HepG2 (cell line): Measurements from ENCODE around the gene UTP4. TPM values are rescaled to one million over a fixed set of nuclear protein-coding genes. Genes with fewer than 3 reads are reported as not detected.

Experiments
- IRF2 ChIP-seq: IDR thresholded peaks from 2 replicates; pipeline ENCODE4 v1.6.1; 2018; ENCODE audit warnings: missing genetic modification reagents, missing compliant biosample characterization
- KAT2B ChIP-seq: fragments of 150-350 bp; IDR thresholded peaks from 2 replicates; pipeline ENCODE4 v1.6.1; 2014; ENCODE audit warnings: low read depth, low read length, borderline replicate concordance
- LCORL ChIP-seq, 2 experiments: fragments of 450-650 bp in 1 of 2; sonication (generic) in 1 of 2; formaldehyde crosslinking in 1 of 2; IDR thresholded peaks; 2 replicates each; pipeline versions ENCODE4 v1.5.0 to v1.6.1; 2017 to 2020; ENCODE audit warnings: antibody characterized with exemption in 1 of 2, missing genetic modification reagents in 1 of 2
- MTF1 ChIP-seq: sonication (generic); formaldehyde crosslinking; IDR thresholded peaks from 2 replicates; pipeline ENCODE4 v1.5.0; 2020; ENCODE audit warnings: missing genetic modification reagents
- PHF5A ChIP-seq: IDR thresholded peaks from one replicate; pipeline ENCODE4 v1.6.1; 2018; ENCODE audit warnings: low read depth, missing genetic modification reagents; ENCODE audit not compliant: unreplicated experiment
- RBAK ChIP-seq: sonication (generic); formaldehyde crosslinking; IDR thresholded peaks from 2 replicates; pipeline ENCODE4 v1.5.1; 2020; ENCODE audit warnings: mild to moderate bottlenecking, missing genetic modification reagents
- RBFOX2 ChIP-seq: fragments of 200-400 bp; formaldehyde crosslinking; IDR thresholded peaks from 2 replicates; pipeline ENCODE4 v1.6.1; 2017; ENCODE audit warnings: low read depth, mild to moderate bottlenecking, low read length
- SMYD3 ChIP-seq: sonication (generic); formaldehyde crosslinking; IDR thresholded peaks from 2 replicates; pipeline ENCODE4 v1.8.1; 2023; ENCODE audit warnings: mild to moderate bottlenecking, missing genetic modification reagents
- SNRNP70 ChIP-seq: fragments of 200-400 bp; formaldehyde crosslinking; IDR thresholded peaks from 2 replicates; pipeline ENCODE4 v1.6.1; 2017; ENCODE audit warnings: mild to moderate bottlenecking, low read depth, low read length, moderate library complexity
- SRSF1 ChIP-seq: fragments of 200-400 bp; formaldehyde crosslinking; optimal IDR thresholded peaks from 2 replicates; pipeline ENCODE3; 2017; ENCODE audit warnings: mild to moderate bottlenecking, low read depth, low read length, moderate library complexity
- ZC3H4 ChIP-seq: sonication (generic); formaldehyde crosslinking; IDR thresholded peaks from 2 replicates; pipeline ENCODE4 v1.4.0; 2020; ENCODE audit warnings: missing genetic modification reagents, borderline replicate concordance
- ZNF10 ChIP-seq: sonication (generic); formaldehyde crosslinking; IDR thresholded peaks from 2 replicates; pipeline ENCODE4 v1.4.0; 2020; ENCODE audit warnings: mild to moderate bottlenecking, low read depth, missing genetic modification reagents, borderline replicate concordance
- ZNF335 ChIP-seq: sonication (generic); formaldehyde crosslinking; IDR thresholded peaks from 2 replicates; pipeline ENCODE4 v1.4.0; 2020; ENCODE audit warnings: missing genetic modification reagents
- ZNF382 ChIP-seq: sonication (generic); formaldehyde crosslinking; IDR thresholded peaks from 2 replicates; pipeline ENCODE4 v1.5.0; 2020; ENCODE audit warnings: missing genetic modification reagents, mild to moderate bottlenecking, borderline replicate concordance
- ZNF501 ChIP-seq: sonication (generic); formaldehyde crosslinking; IDR thresholded peaks from 2 replicates; pipeline ENCODE4 v1.5.1; 2020; ENCODE audit warnings: mild to moderate bottlenecking, moderate library complexity, missing genetic modification reagents
- ZNF557 ChIP-seq: sonication (generic); formaldehyde crosslinking; IDR thresholded peaks from 2 replicates; pipeline ENCODE4 v1.4.0; 2020; ENCODE audit warnings: missing genetic modification reagents
- ZNF619 ChIP-seq: sonication (generic); formaldehyde crosslinking; IDR thresholded peaks from 2 replicates; pipeline ENCODE4 v1.4.0; 2020; ENCODE audit warnings: mild to moderate bottlenecking, missing genetic modification reagents
- ZNF670 ChIP-seq: sonication (generic); formaldehyde crosslinking; IDR thresholded peaks from 2 replicates; pipeline ENCODE4 v1.8.0; 2022; ENCODE audit warnings: mild to moderate bottlenecking, missing genetic modification reagents, borderline replicate concordance
- polyA plus RNA-seq, 8 experiments: library from polyadenylated mRNA; depleted of rRNA in 3 of 8; stranded (reverse) in 7 of 8; unstranded in 1 of 8; fragments of >200 nt; fragmentation: Illumina TruSeq in 4 of 8; extraction: Trizol in 4 of 8; gene quantifications; 2 replicates each; pipeline versions ENCODE4 v1.2.1 to v1.2.3, GENCODE V29; 2011 to 2016; ENCODE audit warnings: low read depth in 4 of 8, missing spikeins in 1 of 8, mixed read lengths in 1 of 8; ENCODE audit not compliant: insufficient read depth in 1 of 8
- total RNA-seq, 5 experiments: library from RNA; depleted of rRNA; stranded (reverse); fragments of >200 nt; fragmentation: Illumina TruSeq; extraction: Trizol; gene quantifications; 2 replicates each; pipeline ENCODE4 v1.2.3, GENCODE V29; 2016; ENCODE audit warnings: low read depth in 1 of 5
- TF ChIP-seq, protein P1 (sequence below): sonication (generic); formaldehyde crosslinking; conservative IDR thresholded peaks from 2 replicates; pipeline ENCODE4 v1.8.0; 2022; ENCODE audit warnings: mild to moderate bottlenecking, moderate library complexity, missing genetic modification reagents
- TF ChIP-seq, protein P2 (sequence below): sonication (generic); formaldehyde crosslinking; IDR thresholded peaks from 2 replicates; pipeline ENCODE4 v1.4.0; 2020; ENCODE audit warnings: missing genetic modification reagents, borderline replicate concordance
- TF ChIP-seq, protein P3 (sequence below): sonication (generic); formaldehyde crosslinking; IDR thresholded peaks from 2 replicates; pipeline ENCODE4 v1.5.0; 2020; ENCODE audit warnings: missing genetic modification reagents
- TF ChIP-seq, protein P4 (sequence below): IDR thresholded peaks from 2 replicates; pipeline ENCODE4 v1.6.1; 2012; ENCODE audit warnings: low read depth, low read length, improper control_type of control experiment
- TF ChIP-seq, protein P5 (sequence below): sonication (generic); formaldehyde crosslinking; IDR thresholded peaks from 2 replicates; pipeline ENCODE4 v1.8.0; 2023; ENCODE audit warnings: mild to moderate bottlenecking, missing genetic modification reagents

UTP4 gene
- total and polyA plus RNA-seq, 2 of the 13 experiments (the other 11 are each of a cell fraction or from before 2014, with no cell fraction given), result 30.0 to 85.8 TPM

DNA sequence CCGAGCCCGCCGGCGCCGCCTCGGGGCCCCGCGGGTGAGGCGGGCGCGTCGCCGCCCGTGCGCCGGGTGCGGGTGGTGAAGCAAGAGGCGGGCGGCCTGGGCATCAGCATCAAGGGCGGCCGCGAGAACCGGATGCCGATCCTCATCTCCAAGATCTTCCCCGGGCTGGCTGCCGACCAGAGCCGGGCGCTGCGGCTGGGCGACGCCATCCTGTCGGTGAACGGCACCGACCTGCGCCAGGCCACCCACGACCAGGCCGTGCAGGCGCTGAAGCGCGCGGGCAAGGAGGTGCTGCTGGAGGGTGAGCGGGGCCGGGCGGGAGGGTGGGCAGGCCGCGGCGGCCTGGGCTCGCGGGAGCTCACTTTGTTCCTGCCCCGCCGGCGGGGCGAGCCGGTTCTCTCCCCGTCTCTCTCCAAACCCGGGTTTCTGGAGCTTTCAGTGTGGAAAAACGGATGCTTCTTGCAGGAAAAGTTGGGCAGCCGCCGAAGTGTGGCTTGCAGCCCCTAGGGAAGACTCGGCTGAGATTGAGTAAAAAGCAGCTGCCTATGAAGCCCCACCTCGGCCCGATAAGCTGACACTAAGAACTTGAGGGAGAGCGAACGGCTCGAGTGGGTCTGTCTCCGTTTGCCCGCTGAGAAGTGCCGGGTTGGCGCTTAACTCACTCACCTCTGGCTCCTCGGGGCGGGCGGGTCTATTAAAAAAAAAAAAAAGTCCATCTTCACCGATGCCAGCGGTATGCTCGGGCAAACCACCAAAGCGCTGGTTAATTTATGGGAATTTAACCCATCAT lies 55.2 kb downstream of the UTP4 start (continued):
- TF ChIP-seq, protein P1, sequence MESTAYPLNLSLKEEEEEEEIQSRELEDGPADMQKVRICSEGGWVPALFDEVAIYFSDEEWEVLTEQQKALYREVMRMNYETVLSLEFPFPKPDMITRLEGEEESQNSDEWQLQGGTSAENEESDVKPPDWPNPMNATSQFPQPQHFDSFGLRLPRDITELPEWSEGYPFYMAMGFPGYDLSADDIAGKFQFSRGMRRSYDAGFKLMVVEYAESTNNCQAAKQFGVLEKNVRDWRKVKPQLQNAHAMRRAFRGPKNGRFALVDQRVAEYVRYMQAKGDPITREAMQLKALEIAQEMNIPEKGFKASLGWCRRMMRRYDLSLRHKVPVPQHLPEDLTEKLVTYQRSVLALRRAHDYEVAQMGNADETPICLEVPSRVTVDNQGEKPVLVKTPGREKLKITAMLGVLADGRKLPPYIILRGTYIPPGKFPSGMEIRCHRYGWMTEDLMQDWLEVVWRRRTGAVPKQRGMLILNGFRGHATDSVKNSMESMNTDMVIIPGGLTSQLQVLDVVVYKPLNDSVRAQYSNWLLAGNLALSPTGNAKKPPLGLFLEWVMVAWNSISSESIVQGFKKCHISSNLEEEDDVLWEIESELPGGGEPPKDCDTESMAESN, result 0 out of 2 replicates have a peak, but pooled peaks have one; percentile 16
- TF ChIP-seq ZNF335, result no peak
- TF ChIP-seq RBAK (CRISPR knock-in tag), result no peak
- TF ChIP-seq ZNF557, result no peak
- TF ChIP-seq, protein P2, sequence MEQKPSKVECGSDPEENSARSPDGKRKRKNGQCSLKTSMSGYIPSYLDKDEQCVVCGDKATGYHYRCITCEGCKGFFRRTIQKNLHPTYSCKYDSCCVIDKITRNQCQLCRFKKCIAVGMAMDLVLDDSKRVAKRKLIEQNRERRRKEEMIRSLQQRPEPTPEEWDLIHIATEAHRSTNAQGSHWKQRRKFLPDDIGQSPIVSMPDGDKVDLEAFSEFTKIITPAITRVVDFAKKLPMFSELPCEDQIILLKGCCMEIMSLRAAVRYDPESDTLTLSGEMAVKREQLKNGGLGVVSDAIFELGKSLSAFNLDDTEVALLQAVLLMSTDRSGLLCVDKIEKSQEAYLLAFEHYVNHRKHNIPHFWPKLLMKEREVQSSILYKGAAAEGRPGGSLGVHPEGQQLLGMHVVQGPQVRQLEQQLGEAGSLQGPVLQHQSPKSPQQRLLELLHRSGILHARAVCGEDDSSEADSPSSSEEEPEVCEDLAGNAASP (CRISPR knock-in tag), result no peak
- TF ChIP-seq SMYD3, result no peak
- TF ChIP-seq ZNF501 (CRISPR knock-in tag), result no peak
- TF ChIP-seq ZNF670 (CRISPR knock-in tag), result no peak
- TF ChIP-seq ZNF382 (CRISPR knock-in tag), result no peak
- TF ChIP-seq PHF5A (CRISPR knock-in tag), result no peak
- no peak for TF ChIP-seq ZC3H4 (CRISPR knock-in tag)
- TF ChIP-seq SNRNP70, result no peak
- TF ChIP-seq, protein P3, sequence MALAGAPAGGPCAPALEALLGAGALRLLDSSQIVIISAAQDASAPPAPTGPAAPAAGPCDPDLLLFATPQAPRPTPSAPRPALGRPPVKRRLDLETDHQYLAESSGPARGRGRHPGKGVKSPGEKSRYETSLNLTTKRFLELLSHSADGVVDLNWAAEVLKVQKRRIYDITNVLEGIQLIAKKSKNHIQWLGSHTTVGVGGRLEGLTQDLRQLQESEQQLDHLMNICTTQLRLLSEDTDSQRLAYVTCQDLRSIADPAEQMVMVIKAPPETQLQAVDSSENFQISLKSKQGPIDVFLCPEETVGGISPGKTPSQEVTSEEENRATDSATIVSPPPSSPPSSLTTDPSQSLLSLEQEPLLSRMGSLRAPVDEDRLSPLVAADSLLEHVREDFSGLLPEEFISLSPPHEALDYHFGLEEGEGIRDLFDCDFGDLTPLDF, result no peak
- TF ChIP-seq MTF1 (CRISPR knock-in tag), result no peak; the same call in 1 of the 2 replicates
- TF ChIP-seq ZNF10 (CRISPR knock-in tag), result no peak
- no peak for TF ChIP-seq KAT2B
- TF ChIP-seq ZNF619 (CRISPR knock-in tag), result no peak
- no peak for TF ChIP-seq RBFOX2
- TF ChIP-seq, protein P4, sequence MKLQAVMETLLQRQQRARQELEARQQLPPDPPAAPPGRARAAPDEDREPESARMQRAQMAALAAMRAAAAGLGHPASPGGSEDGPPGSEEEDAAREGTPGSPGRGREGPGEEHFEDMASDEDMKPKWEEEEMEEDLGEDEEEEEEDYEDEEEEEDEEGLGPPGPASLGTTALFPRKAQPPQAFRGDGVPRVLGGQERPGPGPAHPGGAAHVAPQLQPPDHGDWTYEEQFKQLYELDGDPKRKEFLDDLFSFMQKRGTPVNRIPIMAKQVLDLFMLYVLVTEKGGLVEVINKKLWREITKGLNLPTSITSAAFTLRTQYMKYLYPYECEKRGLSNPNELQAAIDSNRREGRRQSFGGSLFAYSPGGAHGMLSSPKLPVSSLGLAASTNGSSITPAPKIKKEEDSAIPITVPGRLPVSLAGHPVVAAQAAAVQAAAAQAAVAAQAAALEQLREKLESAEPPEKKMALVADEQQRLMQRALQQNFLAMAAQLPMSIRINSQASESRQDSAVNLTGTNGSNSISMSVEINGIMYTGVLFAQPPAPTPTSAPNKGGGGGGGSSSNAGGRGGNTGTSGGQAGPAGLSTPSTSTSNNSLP, result no peak
- TF ChIP-seq, protein P5, sequence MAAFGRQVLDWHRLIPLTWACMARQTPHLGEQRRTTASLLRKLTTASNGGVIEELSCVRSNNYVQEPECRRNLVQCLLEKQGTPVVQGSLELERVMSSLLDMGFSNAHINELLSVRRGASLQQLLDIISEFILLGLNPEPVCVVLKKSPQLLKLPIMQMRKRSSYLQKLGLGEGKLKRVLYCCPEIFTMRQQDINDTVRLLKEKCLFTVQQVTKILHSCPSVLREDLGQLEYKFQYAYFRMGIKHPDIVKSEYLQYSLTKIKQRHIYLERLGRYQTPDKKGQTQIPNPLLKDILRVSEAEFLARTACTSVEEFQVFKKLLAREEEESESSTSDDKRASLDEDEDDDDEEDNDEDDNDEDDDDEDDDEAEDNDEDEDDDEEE (CRISPR knock-in tag), result no peak
- TF ChIP-seq IRF2 (CRISPR knock-in tag), result no peak
- TF ChIP-seq LCORL (IDR thresholded peaks at IDR 0.05), result no peak
- TF ChIP-seq LCORL (CRISPR knock-in tag; IDR thresholded peaks at IDR 0.05), result no peak
- TF ChIP-seq SRSF1, result no peak
